Sigmoid colon (tissue), 7 donors: ENCODE measurements around the gene C11orf42. TPM values are rescaled to one million over a fixed set of nuclear protein-coding genes. Genes with fewer than 3 reads are reported as not detected.

Experiments used
- DNase-seq: peaks from one replicate; pipeline ENCODE4 v3.0.0-alpha.2; 2019
- H3K27ac ChIP-seq, 4 donors: fragments of 200-600 bp; sonication (generic); one replicate each; pipeline ENCODE4 v1.5.1; 2016 to 2019; ENCODE audit warnings: mild to moderate bottlenecking in 1 of 4
- H3K27me3 ChIP-seq, 3 donors: fragments of 200-600 bp; sonication (generic); one replicate each; pipeline ENCODE4 v1.5.1; 2019; ENCODE audit warnings: mild to moderate bottlenecking in 1 of 3
- H3K36me3 ChIP-seq, 4 donors: fragments of 200-600 bp; sonication (generic); one replicate each; pipeline ENCODE4 v1.5.1; 2016 to 2019
- H3K4me1 ChIP-seq, 4 donors: fragments of 200-600 bp; sonication (generic); one replicate each; pipeline ENCODE4 v1.5.1; 2017 to 2019
- H3K4me3 ChIP-seq, 4 donors: fragments of 200-600 bp; sonication (generic); one replicate each; pipeline ENCODE4 v1.5.1; 2017 to 2019; ENCODE audit warnings: mild to moderate bottlenecking in 2 of 4, moderate library complexity in 1 of 4
- H3K9me3 ChIP-seq, 4 donors: fragments of 200-600 bp in 3 of 4; sonication (generic) in 3 of 4; one replicate each; pipeline versions ENCODE4 v1.5.1 to v1.6.1; 2013 to 2019
- EP300 ChIP-seq, 4 donors: sonication (generic); formaldehyde crosslinking; IDR thresholded peaks; one replicate each; pipeline ENCODE4 v1.6.1; 2017; ENCODE audit warnings: antibody characterized with exemption in 4 of 4
- POLR2A ChIP-seq, 2 donors: fragments of 450-650 bp; IDR thresholded peaks; one replicate each; pipeline ENCODE4 v1.6.1; 2016; ENCODE audit warnings: antibody characterized with exemption in 2 of 2, mild to moderate bottlenecking in 2 of 2, moderate library complexity in 2 of 2
- POLR2AphosphoS5 ChIP-seq, 4 donors: sonication (generic); formaldehyde crosslinking; IDR thresholded peaks; one replicate each; pipeline ENCODE4 v1.6.1; 2017; ENCODE audit warnings: antibody characterized with exemption in 4 of 4
- WGBS, 2 donors: extraction: QIAGEN DNeasy Blood & Tissue Kit; methylation state at CpG; one replicate each; pipeline ENCODE4 v1.1.7; 2013; 5-methylcytosine and 5-hydroxymethylcytosine counted together
- intact Hi-C: fragments of 100-400 bp; cut with DNase I; formaldehyde crosslinking; loops from one replicate; pipeline ENCODE4 v1.15.1; 2023
- polyA plus RNA-seq, 3 donors: library from polyadenylated mRNA; stranded (reverse); fragments of 200-250 nt; gene quantifications; one replicate each; pipeline ENCODE4 v1.2.3, GENCODE V29; 2013
- total RNA-seq, 4 donors: library from RNA; depleted of rRNA; stranded (reverse); fragments of >200 nt; gene quantifications; one replicate each; pipeline ENCODE4 v1.1.0, GENCODE V29; 2016
- TF ChIP-seq, protein P1 (sequence below), 4 experiments: fragments of 450-650 bp in 3 of 4; fragments of 200-600 bp in 1 of 4; IDR thresholded peaks; one replicate each; pipeline ENCODE4 v1.5.1; 2016 to 2019; ENCODE audit warnings: antibody characterized with exemption in 4 of 4, mild to moderate bottlenecking in 3 of 4, moderate library complexity in 2 of 4
- donor health status: healthy with polysubstance abuse.
- donor health status: Bipolar disorder and iron deficiency.
- donor health status: healthy.

Gene C11orf42
- total and polyA plus RNA-seq, 7 donors, result not detected

DNA sequence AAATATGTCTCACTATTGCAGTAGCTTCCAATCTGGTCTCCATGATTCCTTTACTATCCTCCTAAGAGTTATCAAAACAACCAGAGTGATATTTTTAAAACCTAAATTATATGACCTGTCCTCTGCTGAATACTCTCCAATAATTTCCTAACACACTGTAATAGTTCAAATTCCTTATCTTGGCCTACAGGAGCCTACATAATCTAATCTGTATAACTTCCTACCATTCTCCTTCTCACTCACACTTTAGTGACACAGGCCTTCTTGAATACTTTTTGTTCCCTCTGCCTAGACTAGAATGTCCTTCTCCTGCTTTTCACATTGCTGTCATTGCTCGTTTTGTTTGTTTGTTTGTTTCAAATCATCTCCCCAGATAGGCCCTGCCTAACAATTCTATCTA is 19.7 kb downstream of the C11orf42 start:
- no peak overlapping the region for H3K27ac ChIP-seq
- no peaks in the 10 kb centered on the region for H3K9me3 ChIP-seq
- TF ChIP-seq POLR2A (IDR thresholded peaks at IDR 0.05) (no peak), EP300 (IDR thresholded peaks at IDR 0.05) (no peak), POLR2AphosphoS5 (IDR thresholded peaks at IDR 0.05) (no peak)
- TF ChIP-seq, protein P1, sequence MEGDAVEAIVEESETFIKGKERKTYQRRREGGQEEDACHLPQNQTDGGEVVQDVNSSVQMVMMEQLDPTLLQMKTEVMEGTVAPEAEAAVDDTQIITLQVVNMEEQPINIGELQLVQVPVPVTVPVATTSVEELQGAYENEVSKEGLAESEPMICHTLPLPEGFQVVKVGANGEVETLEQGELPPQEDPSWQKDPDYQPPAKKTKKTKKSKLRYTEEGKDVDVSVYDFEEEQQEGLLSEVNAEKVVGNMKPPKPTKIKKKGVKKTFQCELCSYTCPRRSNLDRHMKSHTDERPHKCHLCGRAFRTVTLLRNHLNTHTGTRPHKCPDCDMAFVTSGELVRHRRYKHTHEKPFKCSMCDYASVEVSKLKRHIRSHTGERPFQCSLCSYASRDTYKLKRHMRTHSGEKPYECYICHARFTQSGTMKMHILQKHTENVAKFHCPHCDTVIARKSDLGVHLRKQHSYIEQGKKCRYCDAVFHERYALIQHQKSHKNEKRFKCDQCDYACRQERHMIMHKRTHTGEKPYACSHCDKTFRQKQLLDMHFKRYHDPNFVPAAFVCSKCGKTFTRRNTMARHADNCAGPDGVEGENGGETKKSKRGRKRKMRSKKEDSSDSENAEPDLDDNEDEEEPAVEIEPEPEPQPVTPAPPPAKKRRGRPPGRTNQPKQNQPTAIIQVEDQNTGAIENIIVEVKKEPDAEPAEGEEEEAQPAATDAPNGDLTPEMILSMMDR (IDR thresholded peaks at IDR 0.05), result no peak
- no peaks in the 10 kb centered on the region for H3K27me3 ChIP-seq
- no peak overlapping the region for H3K4me3 ChIP-seq
- intact Hi-C loops, result no loop called here
- DNase-seq, result no peak
- WGBS, 2 donors, result 59 to 83% methylated on average over 1 of the region's 1 CpG
- peaks cover 19 to 45% (median 24%) of the 10 kb centered on the region in 4 donors for H3K36me3 ChIP-seq
- H3K4me1 ChIP-seq, result peaks cover 0 to 22% (median 12%) of the 10 kb centered on the region in 4 donors

DNA sequence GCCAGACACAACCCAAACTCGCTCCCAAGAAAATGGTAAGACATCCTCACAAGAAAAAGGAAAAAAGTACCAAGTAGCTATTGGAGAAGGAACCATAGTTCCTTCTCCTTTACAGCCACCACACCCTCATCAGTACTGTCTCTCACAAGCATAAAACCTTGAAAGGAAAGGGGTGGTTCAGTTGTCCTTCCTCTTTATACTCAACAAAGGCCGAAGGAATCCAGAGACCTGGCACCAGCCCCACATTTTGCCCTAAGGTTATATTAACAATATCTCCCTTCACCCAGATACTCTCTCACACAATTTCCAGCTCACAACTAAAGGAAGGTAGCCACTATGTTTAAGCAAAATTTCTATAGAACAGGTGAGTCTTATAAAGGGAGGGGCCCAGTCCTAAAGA is 20.5 kb downstream of the C11orf42 start:
- Histone ChIP-seq H3K4me3 (no peak overlapping the region), H3K27me3 (no peaks in the 10 kb centered on the region), H3K4me1 (peaks cover 0 to 22% (median 12%) of the 10 kb centered on the region in 4 donors), H3K36me3 (peaks cover 19 to 36% (median 24%) of the 10 kb centered on the region in 4 donors), H3K27ac (peak overlapping the region in 1 of 4 donors; percentile 17), H3K9me3 (no peaks in the 10 kb centered on the region)
- DNase-seq, result no peak
- WGBS, 2 donors, result 35 to 65% methylated on average over 2 of the region's 2 CpGs
- intact Hi-C loops, result no loop called here
- TF ChIP-seq POLR2A (IDR thresholded peaks at IDR 0.05) (no peak), POLR2AphosphoS5 (IDR thresholded peaks at IDR 0.05) (no peak), EP300 (IDR thresholded peaks at IDR 0.05) (no peak)

DNA sequence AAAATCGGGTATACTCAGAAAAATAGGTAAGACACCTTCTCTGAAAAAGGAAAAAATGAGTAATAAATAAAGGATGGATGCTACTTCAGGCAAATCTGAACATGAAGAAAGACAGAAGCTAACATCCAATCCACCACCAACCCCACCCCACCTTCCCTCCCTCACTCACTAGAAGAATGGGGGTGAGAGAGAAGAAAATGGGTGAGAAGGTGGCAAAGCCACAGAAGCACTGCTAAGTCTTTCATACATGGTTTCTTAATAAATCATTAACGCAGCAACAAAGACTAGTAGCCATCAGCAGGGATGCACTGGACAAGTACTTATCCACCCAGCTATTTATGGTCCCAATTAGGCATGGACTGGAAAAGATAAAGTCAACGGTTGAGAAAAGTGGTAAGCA is 23.2 kb downstream of the C11orf42 start:
- H3K4me1 ChIP-seq, result peaks cover 0 to 36% (median 19%) of the 10 kb centered on the region in 4 donors
- H3K27me3 ChIP-seq, result no peaks in the 10 kb centered on the region
- H3K36me3 ChIP-seq, result peaks cover 2 to 10% (median 7%) of the 10 kb centered on the region in 4 donors
- TF ChIP-seq, protein P1 (IDR thresholded peaks at IDR 0.05), result no peak
- TF ChIP-seq POLR2AphosphoS5 (IDR thresholded peaks at IDR 0.05), result no peak
- TF ChIP-seq POLR2A (IDR thresholded peaks at IDR 0.05), result no peak
- no peak for TF ChIP-seq EP300 (IDR thresholded peaks at IDR 0.05)
- WGBS, 2 donors, result 33 to 67% methylated on average over 3 of the region's 3 CpGs
- intact Hi-C loops, result no loop called here
- no peak overlapping the region for H3K27ac ChIP-seq
- DNase-seq, result no peak
- H3K9me3 ChIP-seq, result no peaks in the 10 kb centered on the region
- no peak overlapping the region for H3K4me3 ChIP-seq

DNA sequence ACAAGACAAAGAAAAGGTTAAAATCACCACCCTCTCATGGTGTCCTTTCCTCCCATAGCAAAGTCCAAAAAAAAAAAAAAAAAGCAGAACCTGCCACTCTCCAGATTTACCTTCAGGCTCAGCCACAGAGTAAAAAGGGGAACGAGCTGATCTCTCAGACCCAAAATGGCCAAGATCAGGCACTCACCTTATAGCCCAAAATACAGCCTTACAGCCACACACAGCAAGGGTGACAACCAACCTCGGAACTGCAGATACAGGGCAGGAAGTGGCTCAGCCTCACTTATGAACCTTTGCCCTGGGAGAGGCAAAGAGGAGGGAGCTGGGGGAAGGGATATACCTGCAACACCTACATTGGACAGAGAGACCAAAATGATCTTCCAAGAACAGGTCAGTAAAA is 24.6 kb downstream of the C11orf42 start:
- intact Hi-C loops, result loop anchor here (5.0 to 10.0 kb wide), 2 partner anchors 242 to 455 kb away; partner anchors contain the start of genes MRPL17 and TRIM3
- peak in 1 of 4 donors; percentile 28 for TF ChIP-seq POLR2AphosphoS5 (IDR thresholded peaks at IDR 0.05)
- no peak for TF ChIP-seq EP300 (IDR thresholded peaks at IDR 0.05)
- TF ChIP-seq, protein P1 (IDR thresholded peaks at IDR 0.05), result no peak
- TF ChIP-seq POLR2A (IDR thresholded peaks at IDR 0.05), result peak in 1 of 2 donors; percentile 35
- Histone ChIP-seq H3K36me3 (no peaks in the 10 kb centered on the region), H3K9me3 (no peaks in the 10 kb centered on the region), H3K4me3 (no peak overlapping the region), H3K27me3 (no peaks in the 10 kb centered on the region), H3K27ac (no peak overlapping the region), H3K4me1 (peaks cover 0 to 38% (median 23%) of the 10 kb centered on the region in 4 donors)
- DNase-seq, result no peak
- 4 to 29% methylated on average over 2 of the region's 2 CpGs for WGBS, 2 donors

DNA sequence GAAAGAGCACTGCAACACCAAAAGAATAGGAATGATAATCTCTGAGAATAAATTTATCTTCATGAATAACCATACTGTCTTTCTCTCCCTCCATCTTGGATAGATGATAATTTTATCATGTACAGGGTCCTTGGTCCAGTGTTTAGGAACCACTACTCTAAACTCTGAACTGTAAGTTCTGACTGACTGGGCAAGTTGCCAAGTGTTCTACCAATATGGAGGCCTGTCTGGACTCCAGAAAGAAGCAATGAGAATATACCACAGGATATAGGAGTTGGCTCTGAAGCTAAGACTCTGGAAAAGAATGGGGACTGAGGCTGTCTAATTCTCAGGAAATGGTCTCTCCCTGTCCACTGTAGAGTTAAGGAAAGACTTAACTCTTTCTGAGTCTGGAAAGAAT is 27.5 kb downstream of the C11orf42 start:
- no peak for DNase-seq
- Histone ChIP-seq H3K9me3 (no peaks in the 10 kb centered on the region), H3K27ac (no peak overlapping the region), H3K36me3 (no peaks in the 10 kb centered on the region), H3K4me1 (peaks cover 0 to 27% (median 15%) of the 10 kb centered on the region in 4 donors), H3K27me3 (no peaks in the 10 kb centered on the region), H3K4me3 (no peak overlapping the region)
- intact Hi-C loops, result loop anchor here (5.0 to 10.0 kb wide), 2 partner anchors 239 to 452 kb away; partner anchors contain the start of genes MRPL17 and TRIM3
- TF ChIP-seq POLR2A (IDR thresholded peaks at IDR 0.05), result no peak
- no peak for TF ChIP-seq EP300 (IDR thresholded peaks at IDR 0.05)
- TF ChIP-seq, protein P1 (IDR thresholded peaks at IDR 0.05), result no peak
- TF ChIP-seq POLR2AphosphoS5 (IDR thresholded peaks at IDR 0.05), result no peak
